H1 (cell line): Measurements from ENCODE around the gene SRGAP2C. TPM values are rescaled to one million over a fixed set of nuclear protein-coding genes. Genes with fewer than 3 reads are reported as not detected.
"Not testable (repeated sequence)": the region's sequence is repeated elsewhere in the genome, so short reads cannot be mapped to it uniquely, and the experiment has no call there.

Experiments
- CTCF ChIA-PET: fragments of 300-600 bp; sonication (Branson Sonifier 250); formaldehyde crosslinking; loops from one replicate; lab custom pipeline; 2021; ENCODE audit not compliant: partially characterized antibody; lab: Charles Lee
- POLR2A ChIA-PET: fragments of 300-600 bp; sonication (Branson Sonifier 250); formaldehyde crosslinking; loops from one replicate; lab custom pipeline; 2021; ENCODE audit warnings: inconsistent platforms; ENCODE audit not compliant: partially characterized antibody; lab: Charles Lee
- DNase-seq, 2 experiments: peaks; one replicate each; pipeline versions ENCODE4 v3.0.0 to v3.0.0-alpha.2; 2010 to 2022; ENCODE audit warnings: low spot score in 2 of 2, low read depth in 1 of 2, mixed read lengths in 1 of 2
- FAIRE-seq: peaks from 2 replicates; lab custom pipeline; 2011; peaks lifted over from hg19 to GRCh38; lab: Jason Lieb, UNC
- H2AFZ ChIP-seq: 2 replicates; pipeline ENCODE4 v1.8.1; 2012; ENCODE audit warnings: low read length, inconsistent platforms
- H2AK5ac ChIP-seq: 2 replicates; pipeline ENCODE4 v1.6.1; 2013; ENCODE audit warnings: low read depth, low read length
- H2BK120ac ChIP-seq: replicated peaks from 2 replicates; pipeline ENCODE3; 2013; ENCODE audit warnings: low read depth, low read length, inconsistent platforms
- H2BK12ac ChIP-seq: 2 replicates; pipeline ENCODE4 v1.6.1; 2013; ENCODE audit warnings: low read depth, low read length
- H2BK15ac ChIP-seq: 2 replicates; pipeline ENCODE4 v1.6.1; 2013; ENCODE audit warnings: low read length
- H2BK20ac ChIP-seq: 2 replicates; pipeline ENCODE4 v1.6.1; 2013; ENCODE audit warnings: low read length
- H2BK5ac ChIP-seq: 2 replicates; pipeline ENCODE4 v1.6.1; 2013; ENCODE audit warnings: low read depth, low read length
- H3K14ac ChIP-seq: 2 replicates; pipeline ENCODE4 v1.6.1; 2013; ENCODE audit warnings: inconsistent platforms; ENCODE audit not compliant: insufficient read length
- H3K18ac ChIP-seq: 2 replicates; pipeline ENCODE4 v1.6.1; 2013; ENCODE audit warnings: low read length; ENCODE audit errors: extremely low read depth
- H3K23ac ChIP-seq: 2 replicates; pipeline ENCODE4 v1.6.1; 2013; ENCODE audit warnings: inconsistent platforms; ENCODE audit not compliant: insufficient read length
- H3K23me2 ChIP-seq: 2 replicates; pipeline ENCODE4 v1.6.1; 2013; ENCODE audit warnings: low read depth, low read length
- H3K27ac ChIP-seq: 2 replicates; pipeline ENCODE4 v1.6.1; 2011; ENCODE audit warnings: low read depth, low read length, inconsistent platforms
- H3K27me3 ChIP-seq, 4 experiments: replicated peaks in 1 of 4; 1 replicate in 1 of 4; 2 replicates in 3 of 4; pipeline versions ENCODE4 v1.6.1 to v1.8.1; 2011 to 2013; ENCODE audit warnings: low read length in 3 of 4, mild to moderate bottlenecking in 3 of 4, inconsistent platforms in 2 of 4, mixed read lengths in 2 of 4, moderate library complexity in 1 of 4; ENCODE audit not compliant: control insufficient read depth in 3 of 4, insufficient read depth in 3 of 4; ENCODE audit errors: extremely low read depth in 1 of 4
- H3K36me3 ChIP-seq, 4 experiments: 2 replicates each; pipeline versions ENCODE4 v1.6.1 to v1.8.1; 2011 to 2013; ENCODE audit warnings: mild to moderate bottlenecking in 4 of 4, low read length in 3 of 4, moderate library complexity in 2 of 4, control low read depth in 1 of 4, inconsistent platforms in 1 of 4; ENCODE audit not compliant: insufficient read depth in 4 of 4, control insufficient read depth in 2 of 4
- H3K4ac ChIP-seq: replicated peaks from 2 replicates; pipeline ENCODE3; 2013; ENCODE audit warnings: low read length, low read depth, mixed read lengths, inconsistent platforms; ENCODE audit not compliant: insufficient read length
- H3K4me1 ChIP-seq, 4 experiments: replicated peaks in 1 of 4; 1 replicate in 1 of 4; 2 replicates in 3 of 4; pipeline versions ENCODE4 v1.6.1 to v1.8.1; 2011 to 2013; ENCODE audit warnings: low read length in 3 of 4, inconsistent platforms in 2 of 4, mixed read lengths in 1 of 4; ENCODE audit not compliant: insufficient read depth in 4 of 4, control insufficient read depth in 3 of 4
- H3K4me2 ChIP-seq, 2 experiments: 2 replicates each; pipeline versions ENCODE4 v1.6.1 to v1.8.1; 2011 to 2013; ENCODE audit warnings: low read depth in 2 of 2, low read length in 2 of 2, control low read depth in 1 of 2, inconsistent platforms in 1 of 2, mild to moderate bottlenecking in 1 of 2; ENCODE audit not compliant: insufficient read depth in 1 of 2
- H3K4me3 ChIP-seq, 4 experiments: fragments of 200-600, 300-600 bp in 1 of 4; sonication (generic), shearing (Covaris generic), sonication (Bioruptor Twin) in 1 of 4; 2 replicates each; pipeline versions ENCODE4 v1.5.1 to v1.8.1; 2011 to 2016; ENCODE audit warnings: low read length in 4 of 4, low read depth in 3 of 4, control low read depth in 2 of 4, inconsistent platforms in 2 of 4, mild to moderate bottlenecking in 2 of 4, mixed read lengths in 1 of 4, moderate library complexity in 1 of 4; ENCODE audit not compliant: insufficient read depth in 2 of 4; ENCODE audit errors: extremely low read depth in 1 of 4
- H3K56ac ChIP-seq: replicated peaks from 2 replicates; pipeline ENCODE3; 2013; ENCODE audit warnings: low read depth, mild to moderate bottlenecking, mixed read lengths, low read length, inconsistent platforms; ENCODE audit not compliant: insufficient read length
- H3K79me1 ChIP-seq: 2 replicates; pipeline ENCODE4 v1.6.1; 2013; ENCODE audit warnings: low read depth, low read length, control low read depth
- H3K79me2 ChIP-seq, 2 experiments: 2 replicates each; pipeline versions ENCODE4 v1.6.1 to v1.8.1; 2012 to 2013; ENCODE audit warnings: low read length in 2 of 2, mild to moderate bottlenecking in 2 of 2, inconsistent platforms in 1 of 2; ENCODE audit not compliant: insufficient read depth in 2 of 2, control insufficient read depth in 1 of 2
- H3K9ac ChIP-seq, 4 experiments: replicated peaks in 1 of 4; 1 replicate in 1 of 4; 2 replicates in 3 of 4; pipeline versions ENCODE4 v1.6.1 to v1.8.1; 2011 to 2013; ENCODE audit warnings: low read depth in 3 of 4, low read length in 3 of 4, control low read depth in 2 of 4, mild to moderate bottlenecking in 2 of 4, moderate library complexity in 2 of 4, inconsistent platforms in 1 of 4; ENCODE audit errors: extremely low read depth in 1 of 4
- H3K9me3 ChIP-seq, 2 experiments: 2 replicates each; pipeline versions ENCODE4 v1.6.1 to v1.8.1; 2012 to 2013; ENCODE audit warnings: mild to moderate bottlenecking in 2 of 2, moderate library complexity in 2 of 2, control low read depth in 1 of 2, inconsistent platforms in 1 of 2, low read depth in 1 of 2, low read length in 1 of 2, mixed read lengths in 1 of 2; ENCODE audit not compliant: insufficient read depth in 2 of 2
- H4K20me1 ChIP-seq, 2 experiments: replicated peaks in 1 of 2; 2 replicates each; pipeline versions ENCODE3 to v1.8.1; 2011 to 2013; ENCODE audit warnings: inconsistent platforms in 2 of 2, low read length in 2 of 2, mild to moderate bottlenecking in 1 of 2; ENCODE audit not compliant: insufficient read depth in 2 of 2, control insufficient read depth in 1 of 2
- H4K5ac ChIP-seq: 2 replicates; pipeline ENCODE4 v1.6.1; 2013; ENCODE audit warnings: low read length, low read depth, mixed read lengths, inconsistent platforms; ENCODE audit not compliant: insufficient read length
- H4K8ac ChIP-seq: 2 replicates; pipeline ENCODE4 v1.8.0; 2013; ENCODE audit warnings: mild to moderate bottlenecking, moderate library complexity, low read length, inconsistent platforms; ENCODE audit not compliant: insufficient read depth; ENCODE audit errors: extremely low read depth
- H4K91ac ChIP-seq: replicated peaks from 2 replicates; pipeline ENCODE3; 2013; ENCODE audit warnings: low read length, mixed read lengths, inconsistent platforms; ENCODE audit not compliant: insufficient read length
- WGBS, 2 experiments: shearing (Covaris generic) in 1 of 2; methylation state at CpG; one replicate each; pipeline versions ENCODE4 v1.1.6 to v1.1.7; 2013 to 2015; ENCODE audit warnings: low lambda C conversion rate in 2 of 2, mixed read lengths in 2 of 2, inconsistent platforms in 1 of 2, low coverage in 1 of 2, missing lambda C conversion rate in 1 of 2; ENCODE audit not compliant: insufficient replicate concordance in 2 of 2, insufficient coverage in 1 of 2, insufficient read length in 1 of 2; ENCODE audit errors: extremely low coverage in 1 of 2, missing lambda C conversion rate in 1 of 2; 5-methylcytosine and 5-hydroxymethylcytosine counted together
- polyA plus RNA-seq, 7 experiments: library from polyadenylated mRNA; depleted of rRNA in 3 of 7; stranded (reverse) in 5 of 7; unstranded in 2 of 7; fragments of >200 nt in 5 of 7; fragments of 200-250 nt in 2 of 7; gene quantifications; 1 replicate in 5 of 7; 2 replicates in 1 of 7; 4 replicates in 1 of 7; pipeline versions ENCODE4 v1.2.1 to v1.2.3, GENCODE V29; 2011 to 2013; ENCODE audit warnings: missing spikeins in 2 of 7, mixed read lengths in 2 of 7
- total RNA-seq: library from RNA; stranded (reverse); fragmentation: NEBNext Ultra II Directional; extraction: Animal tissue kit (Norgen Biotek cat#: 25700); gene quantifications from 2 replicates; pipeline ENCODE4 v1.2.1, GENCODE V29; 2021

The SRGAP2C gene
- total and polyA plus RNA-seq, 2 of the 8 experiments (the other 6 are each of a cell fraction or from before 2014, with no cell fraction given): 2.5 to 25.2 TPM

DNA sequence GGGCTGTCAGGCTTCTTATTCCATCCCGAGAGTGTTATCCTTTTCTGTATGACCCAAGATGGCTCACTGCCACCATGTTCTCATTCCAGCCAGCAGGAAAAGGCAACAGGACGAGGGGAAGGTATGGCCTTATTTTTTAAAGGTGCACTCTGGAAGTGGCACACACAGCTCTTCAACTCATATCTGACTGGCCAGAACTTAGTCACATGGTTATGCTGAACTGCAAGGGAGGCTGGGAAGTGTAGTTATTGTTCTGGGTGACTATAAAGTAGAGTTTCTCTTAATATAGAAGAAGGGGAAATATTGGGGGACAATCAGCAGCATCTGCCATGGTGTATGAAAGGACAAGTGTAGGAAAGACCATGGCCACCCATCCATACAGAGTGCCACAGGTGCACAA lies 107.8 kb downstream of the SRGAP2C start:
- not testable (repeated sequence) for H3K9ac ChIP-seq

More for the DNA sequence above, 107.8 kb downstream of the SRGAP2C start:
- H3K27me3 ChIP-seq, H4K91ac ChIP-seq, H4K20me1 ChIP-seq, H2AK5ac ChIP-seq, H4K5ac ChIP-seq, H2BK5ac ChIP-seq, H3K23me2 ChIP-seq, H3K9me3 ChIP-seq, DNase-seq, H4K8ac ChIP-seq, H2BK120ac ChIP-seq, H3K36me3 ChIP-seq, H2BK12ac ChIP-seq, H2BK20ac ChIP-seq, H3K27ac ChIP-seq, FAIRE-seq, H3K23ac ChIP-seq, H2AFZ ChIP-seq, H3K79me1 ChIP-seq, H3K56ac ChIP-seq, H3K14ac ChIP-seq, H2BK15ac ChIP-seq, H3K4me1 ChIP-seq, H3K4me3 ChIP-seq, H3K18ac ChIP-seq, H3K79me2 ChIP-seq, CTCF ChIA-PET, H3K4me2 ChIP-seq, POLR2A ChIA-PET, H3K4ac ChIP-seq: not testable (repeated sequence)
- whole genome bisulfite sequencing, 2 experiments: no CpG with 5 or more reads among the region's 2 CpGs
